BE2C (cell line): ENCODE results near the gene NCCRP1.

ENCODE experiments used
- DNase-seq: peaks from one replicate; pipeline ENCODE4 v3.0.0-alpha.2; 2020
- H3K27me3 ChIP-seq: fragments of 250-450 bp; sonication (Bioruptor Pico); 2 replicates; pipeline ENCODE4 v1.5.1; 2020; ENCODE audit warnings: mild to moderate bottlenecking
- H3K36me3 ChIP-seq: fragments of 250-450 bp; sonication (Bioruptor Pico); 2 replicates; pipeline ENCODE4 v1.5.1; 2020; ENCODE audit warnings: mild to moderate bottlenecking
- H3K4me1 ChIP-seq: fragments of 250-450 bp; sonication (Bioruptor Pico); 2 replicates; pipeline ENCODE4 v1.5.1; 2020
- H3K4me3 ChIP-seq: 2 replicates; pipeline ENCODE4 v1.5.1; 2011; ENCODE audit warnings: low read depth, low read length
- H3K9me3 ChIP-seq: fragments of 250-450 bp; sonication (Bioruptor Pico); 2 replicates; pipeline ENCODE4 v1.5.1; 2020
- TF ChIP-seq, protein P1 (sequence below): IDR thresholded peaks from 2 replicates; pipeline ENCODE4 v1.5.1; 2012; ENCODE audit warnings: mild to moderate bottlenecking, low read depth, low read length

Gene NCCRP1

DNA sequence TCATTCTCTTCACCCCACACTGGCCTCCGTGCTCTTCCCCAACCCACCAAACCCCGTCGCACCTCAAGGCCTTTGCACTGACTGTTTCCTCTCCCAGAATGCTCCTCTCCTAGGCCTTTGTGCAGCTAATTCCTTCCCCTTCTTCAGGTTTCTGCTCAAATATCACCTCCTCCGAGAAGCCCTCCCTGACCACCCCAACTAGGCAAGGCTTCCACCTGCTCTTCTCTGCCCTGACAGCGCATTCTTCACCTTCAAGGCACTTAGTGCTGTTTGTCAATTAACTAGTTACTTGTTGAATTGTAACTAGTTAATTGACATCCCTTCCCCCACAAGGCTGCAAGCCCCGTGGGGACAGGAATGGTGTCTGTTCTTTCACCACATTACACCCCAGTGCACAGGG is 7.8 kb upstream of the NCCRP1 start:
- Histone ChIP-seq H3K36me3 (no peaks in the 10 kb centered on the region), H3K9me3 (no peaks in the 10 kb centered on the region), H3K27me3 (no peaks in the 10 kb centered on the region), H3K4me3 (no peak overlapping the region), H3K4me1 (peaks cover 6% of the 10 kb centered on the region; the same call in 1 of the 2 replicates)
- DNase-seq: no peak
- TF ChIP-seq, protein P1, sequence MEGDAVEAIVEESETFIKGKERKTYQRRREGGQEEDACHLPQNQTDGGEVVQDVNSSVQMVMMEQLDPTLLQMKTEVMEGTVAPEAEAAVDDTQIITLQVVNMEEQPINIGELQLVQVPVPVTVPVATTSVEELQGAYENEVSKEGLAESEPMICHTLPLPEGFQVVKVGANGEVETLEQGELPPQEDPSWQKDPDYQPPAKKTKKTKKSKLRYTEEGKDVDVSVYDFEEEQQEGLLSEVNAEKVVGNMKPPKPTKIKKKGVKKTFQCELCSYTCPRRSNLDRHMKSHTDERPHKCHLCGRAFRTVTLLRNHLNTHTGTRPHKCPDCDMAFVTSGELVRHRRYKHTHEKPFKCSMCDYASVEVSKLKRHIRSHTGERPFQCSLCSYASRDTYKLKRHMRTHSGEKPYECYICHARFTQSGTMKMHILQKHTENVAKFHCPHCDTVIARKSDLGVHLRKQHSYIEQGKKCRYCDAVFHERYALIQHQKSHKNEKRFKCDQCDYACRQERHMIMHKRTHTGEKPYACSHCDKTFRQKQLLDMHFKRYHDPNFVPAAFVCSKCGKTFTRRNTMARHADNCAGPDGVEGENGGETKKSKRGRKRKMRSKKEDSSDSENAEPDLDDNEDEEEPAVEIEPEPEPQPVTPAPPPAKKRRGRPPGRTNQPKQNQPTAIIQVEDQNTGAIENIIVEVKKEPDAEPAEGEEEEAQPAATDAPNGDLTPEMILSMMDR: no peak

- Histone ChIP-seq H3K9me3 (no peaks in the 10 kb centered on the region), H3K4me1 (peaks cover 10% of the 10 kb centered on the region), H3K4me3 (no peak overlapping the region), H3K36me3 (no peaks in the 10 kb centered on the region), H3K27me3 (peaks cover 4% of the 10 kb centered on the region)
- TF ChIP-seq, protein P1: no peak
- DNase-seq: no peak
These were observed 6.0 kb upstream of the NCCRP1 start for GRCh38 chr19:39190768-39191167.

GRCh38 chr19:39192846-39193245 is 3.9 kb upstream of the NCCRP1 start:
- peaks cover 25% of the 10 kb centered on the region for H3K27me3 ChIP-seq
- H3K36me3 ChIP-seq: no peaks in the 10 kb centered on the region
- no peak overlapping the region for H3K4me3 ChIP-seq
- H3K4me1 ChIP-seq: peaks cover 8% of the 10 kb centered on the region
- H3K9me3 ChIP-seq: no peaks in the 10 kb centered on the region
- DNase-seq: peak; percentile 48
- TF ChIP-seq, protein P1: no peak

DNA sequence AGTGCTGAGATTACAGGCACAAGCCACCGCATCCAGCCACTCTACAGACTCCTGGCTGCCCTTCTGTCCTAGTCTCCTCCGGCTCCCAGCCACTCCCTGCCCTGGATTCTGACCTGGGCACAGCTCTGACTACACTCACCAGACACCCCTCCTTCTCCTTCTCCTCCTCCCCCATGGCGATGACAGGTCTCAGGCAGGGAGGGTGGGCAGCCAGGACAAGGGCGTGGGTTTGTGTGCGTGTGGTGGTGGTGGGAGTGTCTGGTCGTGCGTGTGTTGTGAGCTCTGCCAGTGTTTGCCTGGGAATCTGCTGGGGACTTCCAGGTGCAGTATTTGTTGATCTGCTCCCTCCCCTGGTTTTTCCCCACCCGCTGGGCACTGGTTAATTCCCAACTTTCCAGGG is 3.0 kb upstream of the NCCRP1 start:
- H3K9me3 ChIP-seq: no peaks in the 10 kb centered on the region
- peaks cover 8% of the 10 kb centered on the region for H3K4me1 ChIP-seq
- H3K27me3 ChIP-seq: peaks cover 29% of the 10 kb centered on the region
- no peaks in the 10 kb centered on the region for H3K36me3 ChIP-seq
- no peak for DNase-seq
- no peak overlapping the region for H3K4me3 ChIP-seq
- TF ChIP-seq, protein P1: no peak

DNA sequence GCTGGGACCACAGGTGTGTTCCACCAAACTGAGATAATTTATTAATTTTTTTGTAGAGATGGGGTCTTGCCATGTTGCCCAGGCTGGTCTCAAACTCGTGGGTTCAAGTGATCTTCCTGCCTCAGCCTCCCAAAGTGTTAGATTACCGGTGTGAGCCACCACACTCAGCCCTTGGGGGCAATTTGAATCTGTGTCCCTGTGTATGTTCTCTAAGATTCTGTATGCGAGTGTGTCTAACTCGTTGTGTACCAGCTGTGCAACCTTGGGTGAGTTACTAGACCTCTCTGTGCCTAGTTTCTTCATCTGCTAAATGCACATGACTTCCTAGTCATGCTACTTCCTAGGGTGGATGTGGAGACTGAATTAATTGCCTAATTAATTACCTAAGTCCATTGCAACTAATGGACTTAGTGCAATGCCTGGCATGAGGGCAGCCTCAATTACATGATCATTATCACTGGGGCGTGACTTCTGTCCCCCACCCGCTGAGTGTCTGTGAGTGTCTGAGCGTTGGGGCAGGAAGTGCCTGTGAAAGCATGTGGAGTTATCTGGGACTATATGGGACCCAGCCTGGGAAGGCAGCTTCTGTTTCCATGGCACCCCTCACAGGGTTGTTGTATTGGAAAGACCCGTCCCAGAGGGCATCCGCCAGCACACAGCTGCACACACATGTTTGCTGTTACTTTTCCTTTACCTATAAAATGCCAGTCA is 1.8 kb upstream of the NCCRP1 start:
- no peak overlapping the region for H3K4me3 ChIP-seq
- H3K4me1 ChIP-seq: peaks cover 8% of the 10 kb centered on the region
- no peak for DNase-seq
- peaks cover 29% of the 10 kb centered on the region for H3K27me3 ChIP-seq
- TF ChIP-seq, protein P1: no peak
- no peaks in the 10 kb centered on the region for H3K36me3 ChIP-seq
- no peaks in the 10 kb centered on the region for H3K9me3 ChIP-seq

DNA sequence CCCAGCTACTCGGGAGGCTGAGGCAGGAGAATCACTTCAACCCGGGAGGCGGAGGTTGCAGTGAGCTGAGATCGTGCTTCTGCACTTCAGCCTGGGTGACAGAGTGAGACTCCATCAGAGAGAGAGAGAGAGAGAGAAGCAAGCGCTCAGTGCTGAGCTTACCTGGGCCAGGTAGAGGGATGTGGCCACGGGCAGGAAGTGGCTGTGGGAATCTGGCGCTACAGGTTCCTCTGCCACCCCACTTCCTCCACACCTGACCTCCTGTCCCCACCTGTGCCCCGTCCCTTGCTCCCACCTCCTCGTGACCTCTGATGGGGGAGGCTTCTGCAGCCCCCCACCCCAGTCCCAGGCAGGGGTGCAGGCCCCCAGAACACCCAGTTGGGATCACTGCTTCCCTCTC is 1.0 kb upstream of the NCCRP1 start:
- Histone ChIP-seq H3K9me3 (no peaks in the 10 kb centered on the region), H3K4me3 (no peak overlapping the region), H3K36me3 (no peaks in the 10 kb centered on the region), H3K4me1 (peaks cover 6% of the 10 kb centered on the region), H3K27me3 (peaks cover 29% of the 10 kb centered on the region)
- no peak for DNase-seq
- TF ChIP-seq, protein P1: no peak
